HepG2 (cell line): Measurements from ENCODE around the gene MDFI. TPM values are rescaled to one million over a fixed set of nuclear protein-coding genes. Genes with fewer than 3 reads are reported as not detected.
A peak's percentile ranks its signal among the peaks of the same experiment; 100 is the strongest.

Experiments used
- ATAC-seq: fragments of 200-7000 bp; cut with Tn5 transposase; 3 replicates; pipeline ENCODE4 v1.9.1; 2020; ENCODE audit warnings: mild to moderate bottlenecking, moderate library complexity
- BruUV-seq: library from RNA; stranded (reverse); fragments of 400-500 nt; replicated peaks from 2 replicates; lab custom pipeline; 2021; lab: Mats Ljungman, UMichigan
- CTCF ChIA-PET: fragments of 300-600 bp; formaldehyde crosslinking; extraction: SDS; loops from one replicate; lab custom pipeline; 2021; ENCODE audit warnings: low total read pairs, inconsistent platforms, low intra/inter-chr PET ratio; lab: Yijun Ruan, JAX
- POLR2A ChIA-PET: fragments of 350-600 bp; sonication (Branson Sonifier 250); formaldehyde crosslinking; loops from one replicate; lab custom pipeline; 2020; ENCODE audit warnings: antibody characterized with exemption, inconsistent platforms; lab: Yijun Ruan, JAX
- DNase-seq: peaks from one replicate; pipeline ENCODE4 v3.0.0-alpha.2; 2015; ENCODE audit warnings: low spot score
- FAIRE-seq: peaks from 3 replicates; lab custom pipeline; 2011; peaks lifted over from hg19 to GRCh38; lab: Jason Lieb, UNC
- H2AFZ ChIP-seq: one replicate; pipeline ENCODE4 v1.6.1; 2011; ENCODE audit warnings: low read length, inconsistent platforms
- H3K27ac ChIP-seq: fragments of 300-600 bp; 3 replicates; pipeline ENCODE4 v1.8.0; 2011; ENCODE audit warnings: mixed run types, mild to moderate bottlenecking, mixed read lengths, low read length, inconsistent platforms; ENCODE audit not compliant: insufficient read depth; ENCODE audit errors: extremely low read length
- H3K27me3 ChIP-seq, 2 experiments: fragments of 200-600 bp in 1 of 2; 2 replicates in 1 of 2; 3 replicates in 1 of 2; pipeline versions ENCODE4 v1.6.0 to v1.8.0; 2011; ENCODE audit warnings: low read length in 2 of 2, mild to moderate bottlenecking in 2 of 2, moderate library complexity in 2 of 2, inconsistent platforms in 1 of 2; ENCODE audit not compliant: insufficient read depth in 2 of 2, control insufficient read depth in 1 of 2
- H3K36me3 ChIP-seq, 2 experiments: fragments of 200-600 bp in 1 of 2; replicated peaks in 1 of 2; 2 replicates in 1 of 2; 3 replicates in 1 of 2; pipeline versions ENCODE4 v1.5.1 to v1.8.0; 2011; ENCODE audit warnings: low read length in 2 of 2, inconsistent platforms in 1 of 2; ENCODE audit not compliant: insufficient read depth in 2 of 2, control insufficient read depth in 1 of 2
- H3K4me1 ChIP-seq: 2 replicates; pipeline ENCODE4 v1.5.1; 2012; ENCODE audit warnings: low read length, inconsistent platforms; ENCODE audit not compliant: insufficient read depth
- H3K4me2 ChIP-seq: 2 replicates; pipeline ENCODE4 v1.6.0; 2011; ENCODE audit warnings: low read depth, low read length, inconsistent platforms
- H3K4me3 ChIP-seq, 3 experiments: fragments of 200-600 bp in 1 of 3; sonication (generic), shearing (Covaris generic) in 1 of 3; replicated peaks in 1 of 3; 2 replicates each; pipeline ENCODE4 v1.5.1; 2011 to 2016; ENCODE audit warnings: low read length in 3 of 3, inconsistent platforms in 2 of 3, low read depth in 2 of 3, mild to moderate bottlenecking in 2 of 3, control low read depth in 1 of 3, mixed read lengths in 1 of 3; ENCODE audit not compliant: insufficient read depth in 1 of 3
- H3K79me2 ChIP-seq: one replicate; pipeline ENCODE4 v1.6.1; 2011; ENCODE audit warnings: low read length, inconsistent platforms; ENCODE audit not compliant: insufficient read depth
- H3K9ac ChIP-seq: 2 replicates; pipeline ENCODE4 v1.6.0; 2011; ENCODE audit warnings: mild to moderate bottlenecking, low read depth, low read length, inconsistent platforms; ENCODE audit not compliant: insufficient read depth
- H3K9me3 ChIP-seq: 2 replicates; pipeline ENCODE4 v1.5.1; 2012; ENCODE audit warnings: mild to moderate bottlenecking, low read length
- H4K20me1 ChIP-seq: 2 replicates; pipeline ENCODE4 v1.6.0; 2011; ENCODE audit warnings: inconsistent platforms, mild to moderate bottlenecking, low read length, moderate library complexity; ENCODE audit not compliant: insufficient read depth
- ZBTB2 ChIP-seq: sonication (generic); formaldehyde crosslinking; IDR thresholded peaks from 2 replicates; pipeline ENCODE4 v1.8.0; 2022; ENCODE audit warnings: low read depth, missing genetic modification reagents
- ZNF331 ChIP-seq: sonication (generic); formaldehyde crosslinking; IDR thresholded peaks from 2 replicates; pipeline ENCODE4 v1.4.0; 2020; ENCODE audit warnings: missing genetic modification reagents
- ZNF629 ChIP-seq: sonication (generic); formaldehyde crosslinking; conservative IDR thresholded peaks from 2 replicates; pipeline ENCODE4 v1.5.0; 2020; ENCODE audit warnings: missing genetic modification reagents
- ZNF782 ChIP-seq: sonication (generic); formaldehyde crosslinking; IDR thresholded peaks from 2 replicates; pipeline ENCODE4 v1.4.0; 2020; ENCODE audit warnings: missing genetic modification reagents, mild to moderate bottlenecking, borderline replicate concordance
- WGBS: methylation state at CpG from one replicate; pipeline ENCODE4 v1.1.6; 2017; ENCODE audit warnings: low lambda C conversion rate; 5-methylcytosine and 5-hydroxymethylcytosine counted together
- in situ Hi-C: cut with HindIII; loops from 2 replicates; pipeline ENCODE4 v1.10.0; 2017; ENCODE audit warnings: low pct_unique_long_range_greater_than_20kb; ENCODE audit not compliant: extremely low pct_ligation_motif_present
- intact Hi-C: fragments of 100-400 bp; cut with micrococcal nuclease; formaldehyde crosslinking; loops from one replicate; pipeline ENCODE4 v1.10.0; 2022; ENCODE audit not compliant: unreplicated experiment
- polyA plus RNA-seq, 8 experiments: library from polyadenylated mRNA; depleted of rRNA in 3 of 8; stranded (reverse) in 7 of 8; unstranded in 1 of 8; fragments of >200 nt; fragmentation: Illumina TruSeq in 4 of 8; extraction: Trizol in 4 of 8; gene quantifications; 2 replicates each; pipeline versions ENCODE4 v1.2.1 to v1.2.3, GENCODE V29; 2011 to 2016; ENCODE audit warnings: low read depth in 4 of 8, missing spikeins in 1 of 8, mixed read lengths in 1 of 8; ENCODE audit not compliant: insufficient read depth in 1 of 8
- total RNA-seq, 5 experiments: library from RNA; depleted of rRNA; stranded (reverse); fragments of >200 nt; fragmentation: Illumina TruSeq; extraction: Trizol; gene quantifications; 2 replicates each; pipeline ENCODE4 v1.2.3, GENCODE V29; 2016; ENCODE audit warnings: low read depth in 1 of 5
- TF ChIP-seq, protein P1 (sequence below), 2 experiments: IDR thresholded peaks; 2 replicates each; pipeline ENCODE4 v1.6.1; 2011 to 2012; ENCODE audit warnings: low read length in 2 of 2, borderline replicate concordance in 1 of 2, low read depth in 1 of 2, mild to moderate bottlenecking in 1 of 2, moderate library complexity in 1 of 2

Gene MDFI
- total and polyA plus RNA-seq, 2 of the 13 experiments (the other 11 are each of a cell fraction or from before 2014, with no cell fraction given): 0.28 TPM; not detected in 1

- TF ChIP-seq ZNF331 (CRISPR knock-in tag): no peak
- TF ChIP-seq, all 625 proteins: peak for 0
Observed at GRCh38 chr6:41651962-41652657, 13.8 kb downstream of the MDFI start (continued).

GRCh38 chr6:41652866-41653652 lies 14.8 kb downstream of the MDFI start:
- CTCF ChIA-PET: no interaction called here
- H3K79me2 ChIP-seq: no peaks in the 10 kb centered on the region
- no peak overlapping the region for H3K4me3 ChIP-seq
- FAIRE-seq (no peak), ATAC-seq (peak; percentile 11; the same call in 1 of the 3 replicates), DNase-seq (no peak)
- peaks cover 24% of the 10 kb centered on the region for H3K4me1 ChIP-seq
- no peaks in the 10 kb centered on the region for H4K20me1 ChIP-seq
- H3K27ac ChIP-seq: no peak overlapping the region
- no peaks in the 10 kb centered on the region for H3K9me3 ChIP-seq
- 60% methylated on average over 28 of the region's 32 CpGs for WGBS
- POLR2A ChIA-PET: no interaction called here
- peaks cover 0 to 40% of the 10 kb centered on the region in 2 experiments; a peak in 4 of 5 replicates for H3K27me3 ChIP-seq
- intact Hi-C loops (no loop called here), in situ Hi-C loops (no loop called here)
- no TSS peak for BruUV-seq
- H3K36me3 ChIP-seq: no peaks in the 10 kb centered on the region
- no peak overlapping the region for H3K4me2 ChIP-seq
- TF ChIP-seq ZBTB2 (CRISPR knock-in tag): no peak
- 0 out of 2 replicates have a peak, but pooled peaks have one; percentile 30 for TF ChIP-seq ZNF629
- TF ChIP-seq, protein P1, sequence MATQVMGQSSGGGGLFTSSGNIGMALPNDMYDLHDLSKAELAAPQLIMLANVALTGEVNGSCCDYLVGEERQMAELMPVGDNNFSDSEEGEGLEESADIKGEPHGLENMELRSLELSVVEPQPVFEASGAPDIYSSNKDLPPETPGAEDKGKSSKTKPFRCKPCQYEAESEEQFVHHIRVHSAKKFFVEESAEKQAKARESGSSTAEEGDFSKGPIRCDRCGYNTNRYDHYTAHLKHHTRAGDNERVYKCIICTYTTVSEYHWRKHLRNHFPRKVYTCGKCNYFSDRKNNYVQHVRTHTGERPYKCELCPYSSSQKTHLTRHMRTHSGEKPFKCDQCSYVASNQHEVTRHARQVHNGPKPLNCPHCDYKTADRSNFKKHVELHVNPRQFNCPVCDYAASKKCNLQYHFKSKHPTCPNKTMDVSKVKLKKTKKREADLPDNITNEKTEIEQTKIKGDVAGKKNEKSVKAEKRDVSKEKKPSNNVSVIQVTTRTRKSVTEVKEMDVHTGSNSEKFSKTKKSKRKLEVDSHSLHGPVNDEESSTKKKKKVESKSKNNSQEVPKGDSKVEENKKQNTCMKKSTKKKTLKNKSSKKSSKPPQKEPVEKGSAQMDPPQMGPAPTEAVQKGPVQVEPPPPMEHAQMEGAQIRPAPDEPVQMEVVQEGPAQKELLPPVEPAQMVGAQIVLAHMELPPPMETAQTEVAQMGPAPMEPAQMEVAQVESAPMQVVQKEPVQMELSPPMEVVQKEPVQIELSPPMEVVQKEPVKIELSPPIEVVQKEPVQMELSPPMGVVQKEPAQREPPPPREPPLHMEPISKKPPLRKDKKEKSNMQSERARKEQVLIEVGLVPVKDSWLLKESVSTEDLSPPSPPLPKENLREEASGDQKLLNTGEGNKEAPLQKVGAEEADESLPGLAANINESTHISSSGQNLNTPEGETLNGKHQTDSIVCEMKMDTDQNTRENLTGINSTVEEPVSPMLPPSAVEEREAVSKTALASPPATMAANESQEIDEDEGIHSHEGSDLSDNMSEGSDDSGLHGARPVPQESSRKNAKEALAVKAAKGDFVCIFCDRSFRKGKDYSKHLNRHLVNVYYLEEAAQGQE (IDR thresholded peaks at IDR 0.05; ENCODE audit: borderline replicate concordance in 1 of 2, low read depth in 1 of 2, low read length in 2 of 2): no peak
- TF ChIP-seq ZNF782 (CRISPR knock-in tag): no peak
- TF ChIP-seq, all 625 proteins: peak for 1
- H3K9ac ChIP-seq: no peak overlapping the region
- no peak overlapping the region for H2AFZ ChIP-seq
